ENCODE data around the gene ANKRD1.

GRCh38 chr10:90920986-90921666 lies at the start of gene ANKRD1:
- TF ChIP-seq CTCF (IDR thresholded peaks at IDR 0.05) (no peak), POLR2A (IDR thresholded peaks at IDR 0.05) (no peak)
